NOMO-1 (cell line): Measurements from ENCODE around the gene NADK.
"Not testable (repeated sequence)": the region's sequence is repeated elsewhere in the genome, so short reads cannot be mapped to it uniquely, and the experiment has no call there.

Experiments used
- DNase-seq, 2 experiments: peaks; one replicate each; lab custom pipeline; 2025; ENCODE audit not compliant: unreplicated experiment in 2 of 2; lab: John Stamatoyannopoulos, UW

The NADK gene

GRCh38 chr1:1724035-1724864 lies 54.0 kb downstream of the NADK start, which contains the start of gene CDK11A:
TSS of gene CDK11A (minus strand) at chr1:1724357. CDS start at chr1:1722818, 1,539 bp downstream.
- peak; percentile 97 to 98 for DNase-seq

GRCh38 chr1:1721201-1721600 lies 57.1 kb downstream of the NADK start:
- no peak for DNase-seq

- not testable (repeated sequence) for DNase-seq
Measured at GRCh38 chr1:1715109-1715883, 63.0 kb downstream of the NADK start.

- DNase-seq: not testable (repeated sequence)
Measured at GRCh38 chr1:1707897-1708296, 70.4 kb downstream of the NADK start.

GRCh38 chr1:1707241-1707640 lies 71.0 kb downstream of the NADK start:
- not testable (repeated sequence) for DNase-seq

GRCh38 chr1:1705623-1706022 lies 72.6 kb downstream of the NADK start:
- not testable (repeated sequence) for DNase-seq

- not testable (repeated sequence) for DNase-seq
Measured at GRCh38 chr1:1704284-1704957, 73.8 kb downstream of the NADK start.

- no peak for DNase-seq
Measured at GRCh38 chr1:1703796-1704195, 74.5 kb downstream of the NADK start.

GRCh38 chr1:1702506-1702905 lies 75.8 kb downstream of the NADK start:
- DNase-seq: not testable (repeated sequence)
